Measurements from ENCODE around the gene SLC38A1.

The SLC38A1 gene

GRCh38 chr12:46188170-46188569, 80.7 kb downstream of the SLC38A1 start:
- Histone ChIP-seq H3K27ac (no peak overlapping the region), H3K4me3 (no peak overlapping the region)
- no peak for DNase-seq (ENCODE audit: low spot score)
- TF ChIP-seq CTCF (IDR thresholded peaks at IDR 0.05): no peak

GRCh38 chr12:46187023-46187422, 81.8 kb downstream of the SLC38A1 start:
- DNase-seq (ENCODE audit: low spot score): no peak
- Histone ChIP-seq H3K4me3 (no peak overlapping the region), H3K27ac (no peak overlapping the region)
- TF ChIP-seq CTCF (IDR thresholded peaks at IDR 0.05): no peak

GRCh38 chr12:46186088-46186487, 82.8 kb downstream of the SLC38A1 start:
- no peak for TF ChIP-seq CTCF (IDR thresholded peaks at IDR 0.05)
- H3K27ac ChIP-seq: no peak overlapping the region
- no peak for DNase-seq (ENCODE audit: low spot score)
- no peak overlapping the region for H3K4me3 ChIP-seq

GRCh38 chr12:46185686-46186085, 83.2 kb downstream of the SLC38A1 start:
- no peak for DNase-seq (ENCODE audit: low spot score)
- no peak overlapping the region for H3K4me3 ChIP-seq
- H3K27ac ChIP-seq: no peak overlapping the region
- no peak for TF ChIP-seq CTCF (IDR thresholded peaks at IDR 0.05)

GRCh38 chr12:46184798-46185595, 83.8 kb downstream of the SLC38A1 start:
- H3K4me3 ChIP-seq: no peak overlapping the region

GRCh38 chr12:46183112-46183511, 85.7 kb downstream of the SLC38A1 start:
- no peak for TF ChIP-seq CTCF (IDR thresholded peaks at IDR 0.05)
- no peak overlapping the region for H3K27ac ChIP-seq
- H3K4me3 ChIP-seq: no peak overlapping the region
- DNase-seq (ENCODE audit: low spot score): no peak

More at GRCh38 chr12:46184798-46185595, 83.8 kb downstream of the SLC38A1 start:
- DNase-seq (ENCODE audit: low spot score): no peak
- no peak overlapping the region for H3K27ac ChIP-seq
- TF ChIP-seq CTCF (IDR thresholded peaks at IDR 0.05): no peak

GRCh38 chr12:46181465-46181864, 87.4 kb downstream of the SLC38A1 start:
- H3K27ac ChIP-seq: no peak overlapping the region
- no peak for TF ChIP-seq CTCF (IDR thresholded peaks at IDR 0.05)
- DNase-seq (ENCODE audit: low spot score): no peak
- H3K4me3 ChIP-seq: no peak overlapping the region

Measured in coronary artery (tissue), 2 donors.